Right atrium auricular region (tissue), 2 donors: ENCODE measurements around the gene MAP2K5. TPM values are rescaled to one million over a fixed set of nuclear protein-coding genes. Genes with fewer than 3 reads are reported as not detected.

Experiments used
- DNase-seq: peaks from one replicate; pipeline ENCODE4 v3.0.0-alpha.2; 2019; ENCODE audit warnings: low spot score
- H3K27ac ChIP-seq, 2 donors: fragments of 200-600 bp; sonication (generic); 1 replicate in 1 of 2; 2 replicates in 1 of 2; pipeline ENCODE4 v1.5.1; 2016 to 2019
- H3K27me3 ChIP-seq, 2 donors: fragments of 200-600 bp; sonication (generic); one replicate each; pipeline versions ENCODE4 v1.5.1 to v1.6.0; 2017 to 2019
- H3K36me3 ChIP-seq: fragments of 200-600 bp; sonication (generic); one replicate; pipeline ENCODE4 v1.5.1; 2016
- H3K4me1 ChIP-seq, 2 donors: fragments of 200-600 bp; sonication (generic); one replicate each; pipeline versions ENCODE4 v1.5.1 to v1.6.0; 2017 to 2019
- H3K4me3 ChIP-seq, 2 donors: fragments of 200-600 bp; sonication (generic); 1 replicate in 1 of 2; 2 replicates in 1 of 2; pipeline ENCODE4 v1.5.1; 2017 to 2019; ENCODE audit warnings: mild to moderate bottlenecking in 1 of 2, moderate library complexity in 1 of 2
- H3K9me3 ChIP-seq, 2 donors: fragments of 200-600 bp; sonication (generic); one replicate each; pipeline ENCODE4 v1.5.1; 2019
- total RNA-seq, 2 donors: library from RNA; depleted of rRNA; stranded (reverse); fragments of >200 nt; gene quantifications; one replicate each; pipeline ENCODE4 v1.1.0, GENCODE V29; 2016
- TF ChIP-seq, protein P1 (sequence below), 2 donors: fragments of 200-600 bp; sonication (generic); IDR thresholded peaks; one replicate each; pipeline ENCODE4 v1.5.1; 2019; ENCODE audit warnings: antibody characterized with exemption in 2 of 2

The MAP2K5 gene
- total RNA-seq, 2 donors from 2014 or later, result 5.8 to 6.7 TPM

DNA sequence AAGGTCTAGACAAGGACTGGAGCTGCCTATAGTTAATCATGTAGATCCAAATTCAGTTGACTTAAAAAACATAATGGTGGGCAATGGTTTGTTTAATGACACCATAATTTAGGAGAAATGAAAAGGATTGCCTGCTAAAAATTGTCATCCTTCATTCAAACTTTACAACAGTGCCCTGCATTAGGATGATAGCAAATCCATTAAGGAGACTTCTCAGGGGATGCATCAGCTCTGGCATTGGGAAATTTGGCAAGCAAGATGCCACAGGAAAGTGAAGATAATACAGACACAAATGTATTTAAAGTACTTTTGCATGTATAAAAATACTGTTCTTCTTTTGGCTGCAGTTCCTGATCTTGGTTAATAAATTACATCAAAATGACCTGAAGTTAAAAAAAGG is 189.7 kb downstream of the MAP2K5 start:
- TF ChIP-seq, protein P1, sequence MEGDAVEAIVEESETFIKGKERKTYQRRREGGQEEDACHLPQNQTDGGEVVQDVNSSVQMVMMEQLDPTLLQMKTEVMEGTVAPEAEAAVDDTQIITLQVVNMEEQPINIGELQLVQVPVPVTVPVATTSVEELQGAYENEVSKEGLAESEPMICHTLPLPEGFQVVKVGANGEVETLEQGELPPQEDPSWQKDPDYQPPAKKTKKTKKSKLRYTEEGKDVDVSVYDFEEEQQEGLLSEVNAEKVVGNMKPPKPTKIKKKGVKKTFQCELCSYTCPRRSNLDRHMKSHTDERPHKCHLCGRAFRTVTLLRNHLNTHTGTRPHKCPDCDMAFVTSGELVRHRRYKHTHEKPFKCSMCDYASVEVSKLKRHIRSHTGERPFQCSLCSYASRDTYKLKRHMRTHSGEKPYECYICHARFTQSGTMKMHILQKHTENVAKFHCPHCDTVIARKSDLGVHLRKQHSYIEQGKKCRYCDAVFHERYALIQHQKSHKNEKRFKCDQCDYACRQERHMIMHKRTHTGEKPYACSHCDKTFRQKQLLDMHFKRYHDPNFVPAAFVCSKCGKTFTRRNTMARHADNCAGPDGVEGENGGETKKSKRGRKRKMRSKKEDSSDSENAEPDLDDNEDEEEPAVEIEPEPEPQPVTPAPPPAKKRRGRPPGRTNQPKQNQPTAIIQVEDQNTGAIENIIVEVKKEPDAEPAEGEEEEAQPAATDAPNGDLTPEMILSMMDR (IDR thresholded peaks at IDR 0.05), result no peak
- Histone ChIP-seq H3K9me3 (no peaks in the 10 kb centered on the region), H3K36me3 (no peaks in the 10 kb centered on the region), H3K4me1 (no peaks in the 10 kb centered on the region), H3K4me3 (no peak overlapping the region), H3K27me3 (no peaks in the 10 kb centered on the region), H3K27ac (no peak overlapping the region)
- DNase-seq, result no peak

DNA sequence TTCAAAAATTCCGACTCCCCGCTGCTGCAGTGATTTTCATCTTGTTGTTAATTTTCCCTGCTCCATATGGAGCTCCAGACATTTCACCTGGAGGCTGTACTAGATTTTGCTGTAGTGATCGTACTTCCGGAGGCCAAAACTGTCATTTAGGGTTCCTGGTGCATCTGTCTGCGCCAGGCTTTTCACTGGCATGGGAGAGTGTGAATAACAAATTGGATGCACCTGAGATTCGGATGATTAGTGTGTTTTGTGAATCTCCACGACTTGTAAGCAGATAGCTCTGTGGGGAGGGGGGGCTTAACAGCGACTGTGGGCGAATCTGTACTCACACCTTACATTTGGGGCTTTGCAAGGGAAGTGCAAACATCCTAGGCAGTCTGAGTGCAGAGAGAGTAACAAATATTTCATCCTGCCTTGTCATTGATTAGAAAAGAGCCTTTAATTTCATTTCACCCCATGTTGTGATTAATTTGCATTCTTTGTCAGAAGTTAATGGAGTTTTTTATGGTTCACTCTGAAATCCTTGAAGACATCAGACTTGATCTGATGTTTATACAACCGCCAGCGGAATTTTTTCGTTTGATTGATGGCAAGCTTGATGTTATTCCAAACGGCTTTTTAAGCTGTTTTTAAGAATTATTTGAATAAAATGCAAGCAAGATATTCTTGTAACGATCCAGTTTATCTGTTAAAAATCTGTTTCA is 190.3 kb downstream of the MAP2K5 start:
- TF ChIP-seq, protein P1 (IDR thresholded peaks at IDR 0.05), result no peak
- no peak overlapping the region for H3K27ac ChIP-seq
- H3K4me3 ChIP-seq, result no peak overlapping the region
- no peaks in the 10 kb centered on the region for H3K27me3 ChIP-seq
- DNase-seq, result no peak
- no peaks in the 10 kb centered on the region for H3K9me3 ChIP-seq
- no peaks in the 10 kb centered on the region for H3K36me3 ChIP-seq
- H3K4me1 ChIP-seq, result no peaks in the 10 kb centered on the region

DNA sequence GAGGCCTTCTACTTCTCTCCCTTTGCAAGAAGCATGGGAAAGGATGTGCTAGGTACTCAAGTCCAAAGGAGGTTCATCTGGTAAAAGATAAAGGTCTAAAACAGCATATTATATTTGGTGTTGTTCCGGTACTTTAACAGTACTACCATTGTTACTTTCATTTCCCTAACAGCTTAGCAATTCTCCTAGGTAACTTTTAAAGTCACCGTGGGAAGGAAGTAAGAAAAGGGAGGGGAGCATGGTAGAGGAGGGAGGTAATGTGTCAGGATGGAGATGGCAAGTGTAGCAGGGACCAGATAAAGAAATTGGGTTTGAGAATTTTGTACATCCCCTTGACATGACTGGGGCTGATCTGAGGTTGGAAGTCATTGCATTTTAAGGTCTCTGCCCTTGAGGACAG is 193.4 kb downstream of the MAP2K5 start:
- no peaks in the 10 kb centered on the region for H3K27me3 ChIP-seq
- no peak for DNase-seq
- TF ChIP-seq, protein P1 (IDR thresholded peaks at IDR 0.05), result no peak
- no peak overlapping the region for H3K27ac ChIP-seq
- H3K4me1 ChIP-seq, result no peaks in the 10 kb centered on the region
- H3K4me3 ChIP-seq, result no peak overlapping the region
- H3K36me3 ChIP-seq, result no peaks in the 10 kb centered on the region
- H3K9me3 ChIP-seq, result no peaks in the 10 kb centered on the region

DNA sequence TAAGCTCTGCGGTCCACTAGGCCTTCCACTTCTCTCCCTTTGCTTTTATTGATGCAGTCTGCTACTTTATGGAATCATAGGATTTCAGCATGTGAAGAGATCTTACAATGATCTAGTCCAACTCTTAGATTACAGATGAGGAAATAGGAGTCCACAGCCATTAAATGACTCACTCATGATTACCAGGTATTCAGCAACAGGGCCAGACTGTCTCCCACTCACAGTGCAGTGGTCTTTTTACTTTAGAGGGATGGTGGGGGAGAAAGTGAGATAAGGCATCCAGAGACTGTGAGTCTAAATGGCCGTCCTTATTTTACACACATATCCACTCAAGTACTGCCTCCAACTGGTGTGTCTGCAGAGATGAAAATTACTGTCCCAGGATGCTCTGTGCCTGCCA is 194.3 kb downstream of the MAP2K5 start:
- Histone ChIP-seq H3K4me1 (no peaks in the 10 kb centered on the region), H3K27ac (no peak overlapping the region), H3K9me3 (no peaks in the 10 kb centered on the region), H3K27me3 (no peaks in the 10 kb centered on the region), H3K4me3 (no peak overlapping the region), H3K36me3 (no peaks in the 10 kb centered on the region)
- TF ChIP-seq, protein P1 (IDR thresholded peaks at IDR 0.05), result no peak
- no peak for DNase-seq

DNA sequence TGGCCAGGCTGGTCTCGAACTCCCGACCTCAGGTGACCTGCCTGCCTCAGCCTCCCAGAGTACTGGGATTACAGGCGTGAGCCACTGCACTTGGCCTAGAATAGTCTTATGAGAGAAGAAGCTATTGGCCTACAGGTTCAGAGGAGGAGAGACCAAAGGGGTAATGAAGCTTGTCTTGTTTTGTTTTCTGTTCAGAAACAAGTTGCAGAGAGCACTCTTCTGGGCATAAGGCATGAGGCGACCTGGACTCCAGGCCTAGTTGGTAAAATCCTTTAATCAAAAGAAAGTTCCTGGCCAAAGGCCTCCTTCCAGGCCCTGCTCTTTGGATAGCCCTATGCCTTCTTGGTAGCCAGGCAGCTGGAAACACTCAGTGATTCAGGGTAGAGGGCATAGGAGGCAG is 195.6 kb downstream of the MAP2K5 start:
- H3K4me3 ChIP-seq, result no peak overlapping the region
- no peaks in the 10 kb centered on the region for H3K36me3 ChIP-seq
- H3K27ac ChIP-seq, result no peak overlapping the region
- H3K4me1 ChIP-seq, result no peaks in the 10 kb centered on the region
- H3K27me3 ChIP-seq, result no peaks in the 10 kb centered on the region
- DNase-seq, result no peak
- TF ChIP-seq, protein P1 (IDR thresholded peaks at IDR 0.05), result no peak
- H3K9me3 ChIP-seq, result no peaks in the 10 kb centered on the region

DNA sequence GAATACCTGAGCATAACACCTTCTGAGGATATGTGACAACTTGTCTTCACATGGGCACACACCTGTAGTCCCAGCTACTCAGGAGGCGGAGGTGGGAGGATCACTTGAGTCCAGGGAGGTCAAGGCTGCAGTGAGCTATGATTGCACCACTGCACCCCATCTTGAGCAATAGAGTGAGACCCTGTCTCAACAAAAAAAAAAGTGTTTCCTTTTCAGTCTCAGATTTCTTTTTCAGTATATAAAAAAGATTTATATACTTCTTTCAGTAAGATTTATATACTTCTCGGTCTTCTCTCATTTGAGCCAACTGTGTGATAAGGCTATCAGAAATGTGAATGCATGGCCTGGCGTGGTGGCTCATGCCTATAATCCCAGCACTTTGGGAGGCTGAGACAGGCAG is 197.9 kb downstream of the MAP2K5 start:
- H3K4me1 ChIP-seq, result no peaks in the 10 kb centered on the region
- H3K4me3 ChIP-seq, result no peak overlapping the region
- no peaks in the 10 kb centered on the region for H3K27me3 ChIP-seq
- TF ChIP-seq, protein P1 (IDR thresholded peaks at IDR 0.05), result no peak
- H3K9me3 ChIP-seq, result no peaks in the 10 kb centered on the region
- no peak overlapping the region for H3K27ac ChIP-seq
- DNase-seq, result no peak
- no peaks in the 10 kb centered on the region for H3K36me3 ChIP-seq
